Left lung (tissue), 14 donors: ENCODE results near the gene HNRNPH1. TPM values are rescaled to one million over a fixed set of nuclear protein-coding genes. Genes with fewer than 3 reads are reported as not detected.
"Not testable (repeated sequence)": the region's sequence is repeated elsewhere in the genome, so short reads cannot be mapped to it uniquely, and the experiment has no call there.

Source experiments
- ATAC-seq: fragments of 200-7000 bp; cut with Tn5 transposase; one replicate; pipeline ENCODE4 v1.9.1; 2020; ENCODE audit warnings: moderate library complexity
- DNase-seq, 4 donors: peaks; one replicate each; pipeline ENCODE4 v3.0.0-alpha.2; 2013 to 2020
- H3K27ac ChIP-seq, 2 donors: fragments of 200-600 bp; sonication (generic) in 1 of 2; one replicate each; pipeline versions ENCODE4 v1.5.0 to v1.8.0; 2020 to 2021
- H3K27me3 ChIP-seq, 2 donors: fragments of 200-600 bp; sonication (generic) in 1 of 2; one replicate each; pipeline versions ENCODE4 v1.5.0 to v1.8.0; 2020 to 2021
- H3K36me3 ChIP-seq, 2 donors: fragments of 200-600 bp; sonication (generic) in 1 of 2; one replicate each; pipeline versions ENCODE4 v1.5.0 to v1.8.0; 2020 to 2021
- H3K4me1 ChIP-seq, 2 donors: fragments of 200-600 bp; one replicate each; pipeline ENCODE4 v1.8.0; 2021
- H3K4me3 ChIP-seq, 2 donors: fragments of 200-600 bp; sonication (generic) in 1 of 2; one replicate each; pipeline versions ENCODE4 v1.5.0 to v1.8.0; 2020 to 2021; ENCODE audit warnings: mild to moderate bottlenecking in 1 of 2
- H3K9me3 ChIP-seq, 2 donors: fragments of 200-600 bp; sonication (generic) in 1 of 2; one replicate each; pipeline versions ENCODE4 v1.5.0 to v1.8.0; 2020 to 2021
- intact Hi-C, 2 donors: fragments of 100-400 bp; cut with DNase I; formaldehyde crosslinking; loops; one replicate each; pipeline versions ENCODE4 v1.11.2 to v1.14.2; 2022
- long read RNA-seq, 12 donors: library from polyadenylated mRNA in 2 of 12; unstranded in 2 of 12; transcript quantifications; one replicate each; pipeline ENCODE4 v2.0.0 and lab custom pipeline, GENCODE V29; 2019 to 2026
- polyA plus RNA-seq, 6 donors: library from polyadenylated mRNA; unstranded; fragments of 120-200 nt; gene quantifications; one replicate each; pipeline ENCODE4 v1.2.1, GENCODE V29; 2013; ENCODE audit not compliant: insufficient read length in 6 of 6
- total RNA-seq, 2 donors: library from RNA; stranded (reverse); fragmentation: NEBNext Ultra II Directional; extraction: Animal tissue kit (Norgen Biotek cat#: 25700); gene quantifications; one replicate each; pipeline ENCODE4 v1.2.1, GENCODE V29; 2021
- TF ChIP-seq, protein P1 (sequence below), 2 donors: fragments of 200-600 bp; sonication (generic) in 1 of 2; IDR thresholded peaks; one replicate each; pipeline versions ENCODE4 v1.5.0 to v1.8.0; 2021; ENCODE audit warnings: antibody characterized with exemption in 2 of 2
- donor health status: DM: no; HTN: yes; CAD: no.
- donor health status: DM: no; HTN: no; CAD: no.

HNRNPH1 gene, protein sequence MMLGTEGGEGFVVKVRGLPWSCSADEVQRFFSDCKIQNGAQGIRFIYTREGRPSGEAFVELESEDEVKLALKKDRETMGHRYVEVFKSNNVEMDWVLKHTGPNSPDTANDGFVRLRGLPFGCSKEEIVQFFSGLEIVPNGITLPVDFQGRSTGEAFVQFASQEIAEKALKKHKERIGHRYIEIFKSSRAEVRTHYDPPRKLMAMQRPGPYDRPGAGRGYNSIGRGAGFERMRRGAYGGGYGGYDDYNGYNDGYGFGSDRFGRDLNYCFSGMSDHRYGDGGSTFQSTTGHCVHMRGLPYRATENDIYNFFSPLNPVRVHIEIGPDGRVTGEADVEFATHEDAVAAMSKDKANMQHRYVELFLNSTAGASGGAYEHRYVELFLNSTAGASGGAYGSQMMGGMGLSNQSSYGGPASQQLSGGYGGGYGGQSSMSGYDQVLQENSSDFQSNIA
- total RNA-seq (100 to 1,000 TPM; 404 to 490 TPM), polyA plus RNA-seq (1,000 to 10,000 TPM; 1,508 to 2,002 (median 1,795) TPM)
- long read RNA-seq, donor 1, full-length matches to known transcripts, result 79 of 1,285 reads
- long read RNA-seq, donor 1, partial matches to known transcripts, result 1,113 of 1,285 reads
- long read RNA-seq, donor 1, other reads (novel, unspliced or antisense), result 93 of 1,285 reads
- long read RNA-seq, donor 2, full-length matches to known transcripts, result 54 of 224 reads
- long read RNA-seq, donor 2, partial matches to known transcripts, result 170 of 224 reads
- long read RNA-seq, donor 2, other reads (novel, unspliced or antisense), result 0 of 224 reads
- long read RNA-seq, donor 3, full-length matches to known transcripts, result 40 of 89 reads
- long read RNA-seq, donor 3, partial matches to known transcripts, result 49 of 89 reads
- long read RNA-seq, donor 3, other reads (novel, unspliced or antisense), result 0 of 89 reads
- long read RNA-seq, donor 4, transcript HNRNPH1-203 (14 exons, 2,279 nt), result minor isoform, 10 of 55 reads
- long read RNA-seq, donor 4, transcript HNRNPH1-204 (14 exons, 2,248 nt), result major isoform, 12 of 55 reads
- long read RNA-seq, donor 4, partial matches to known transcripts, result 6 of 55 reads
- long read RNA-seq, donor 4, other reads (novel, unspliced or antisense), result 25 of 55 reads
- long read RNA-seq, donor 5, full-length matches to known transcripts, result 57 of 135 reads
- long read RNA-seq, donor 5, partial matches to known transcripts, result 78 of 135 reads
- long read RNA-seq, donor 5, other reads (novel, unspliced or antisense), result 0 of 135 reads
- long read RNA-seq, donor 6, full-length matches to known transcripts, result 42 of 113 reads
- long read RNA-seq, donor 6, partial matches to known transcripts, result 71 of 113 reads
- long read RNA-seq, donor 6, other reads (novel, unspliced or antisense), result 0 of 113 reads
- long read RNA-seq, donor 7, full-length matches to known transcripts, result 22 of 46 reads
- long read RNA-seq, donor 7, partial matches to known transcripts, result 24 of 46 reads
- long read RNA-seq, donor 7, other reads (novel, unspliced or antisense), result 0 of 46 reads
- long read RNA-seq, donor 8, full-length matches to known transcripts, result 61 of 120 reads
- long read RNA-seq, donor 8, partial matches to known transcripts, result 59 of 120 reads
- long read RNA-seq, donor 8, other reads (novel, unspliced or antisense), result 0 of 120 reads
- long read RNA-seq, donor 9, result 0 reads
- long read RNA-seq, donor 10, partial matches to known transcripts, result 2 of 5 reads
- long read RNA-seq, donor 10, other reads (novel, unspliced or antisense), result 2 of 5 reads
- long read RNA-seq, donor 11, full-length matches to known transcripts, result 35 of 95 reads
- long read RNA-seq, donor 11, partial matches to known transcripts, result 60 of 95 reads
- long read RNA-seq, donor 11, other reads (novel, unspliced or antisense), result 0 of 95 reads
- long read RNA-seq, donor 12, full-length matches to known transcripts, result 66 of 150 reads
- long read RNA-seq, donor 12, partial matches to known transcripts, result 84 of 150 reads
- long read RNA-seq, donor 12, other reads (novel, unspliced or antisense), result 0 of 150 reads

DNA sequence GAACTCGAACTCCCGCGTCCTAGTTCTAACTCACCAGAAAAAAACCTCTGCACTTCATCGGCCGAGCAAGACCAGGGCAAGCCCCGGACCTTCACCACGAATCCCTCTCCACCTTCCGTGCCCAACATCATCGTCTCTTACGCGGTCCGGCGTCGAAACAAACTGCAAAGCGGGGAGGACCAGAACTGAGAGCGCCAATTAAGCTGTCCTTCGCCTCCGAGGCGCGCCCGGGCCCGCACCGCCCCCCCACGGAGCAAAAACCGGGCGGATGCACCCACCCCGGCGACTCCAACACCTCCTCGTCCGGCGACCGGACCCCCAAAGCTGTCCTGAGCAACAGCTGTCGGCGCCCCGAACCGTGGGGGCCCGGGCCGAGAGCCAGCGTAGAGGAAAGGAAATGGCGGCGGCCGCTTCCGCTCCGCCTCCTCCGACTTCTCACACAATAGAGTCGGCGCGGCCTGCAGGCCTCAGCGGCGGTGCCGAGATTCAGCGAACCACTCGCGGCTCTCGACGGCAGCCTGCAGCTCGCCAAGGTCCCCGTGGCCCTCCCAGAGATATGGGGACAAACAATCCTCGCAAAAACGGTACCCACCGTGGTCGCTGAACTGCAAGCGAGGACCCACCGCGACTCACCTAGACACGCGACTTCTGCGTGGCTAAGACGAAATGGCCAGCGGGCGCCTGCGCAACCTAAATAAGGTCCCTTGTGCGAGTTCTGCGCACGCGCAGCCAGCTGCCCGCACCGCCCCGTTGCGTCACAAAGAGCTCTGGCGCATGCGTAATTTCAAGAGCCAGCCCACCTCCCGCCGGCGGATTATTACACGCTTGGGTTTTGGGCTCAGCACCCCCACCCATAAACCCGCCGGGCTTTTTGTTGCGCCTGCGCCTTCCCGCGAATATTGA lies at the start of gene HNRNPH1:
HNRNPH1 (minus strand) TSS at position 669 of the 903 bp plus-strand sequence; CDS start at position 131, 538 bp downstream.
- no peaks in the 10 kb centered on the region for H3K9me3 ChIP-seq
- H3K27me3 ChIP-seq, result no peaks in the 10 kb centered on the region
- intact Hi-C loops, result no loop called here
- H3K4me1 ChIP-seq, result peaks cover 26 to 48% of the 10 kb centered on the region in 2 donors
- DNase-seq (peak; percentile 98 to 100 (median 98)), ATAC-seq (peak; percentile 88)
- peak within 1 kb of the TSS; percentile 99 to 100 for H3K27ac ChIP-seq
- peaks cover 0 to 36% of the 10 kb centered on the region in 2 donors for H3K36me3 ChIP-seq
- peak within 1 kb of the TSS; percentile 86 to 96 for H3K4me3 ChIP-seq
- TF ChIP-seq, protein P1, sequence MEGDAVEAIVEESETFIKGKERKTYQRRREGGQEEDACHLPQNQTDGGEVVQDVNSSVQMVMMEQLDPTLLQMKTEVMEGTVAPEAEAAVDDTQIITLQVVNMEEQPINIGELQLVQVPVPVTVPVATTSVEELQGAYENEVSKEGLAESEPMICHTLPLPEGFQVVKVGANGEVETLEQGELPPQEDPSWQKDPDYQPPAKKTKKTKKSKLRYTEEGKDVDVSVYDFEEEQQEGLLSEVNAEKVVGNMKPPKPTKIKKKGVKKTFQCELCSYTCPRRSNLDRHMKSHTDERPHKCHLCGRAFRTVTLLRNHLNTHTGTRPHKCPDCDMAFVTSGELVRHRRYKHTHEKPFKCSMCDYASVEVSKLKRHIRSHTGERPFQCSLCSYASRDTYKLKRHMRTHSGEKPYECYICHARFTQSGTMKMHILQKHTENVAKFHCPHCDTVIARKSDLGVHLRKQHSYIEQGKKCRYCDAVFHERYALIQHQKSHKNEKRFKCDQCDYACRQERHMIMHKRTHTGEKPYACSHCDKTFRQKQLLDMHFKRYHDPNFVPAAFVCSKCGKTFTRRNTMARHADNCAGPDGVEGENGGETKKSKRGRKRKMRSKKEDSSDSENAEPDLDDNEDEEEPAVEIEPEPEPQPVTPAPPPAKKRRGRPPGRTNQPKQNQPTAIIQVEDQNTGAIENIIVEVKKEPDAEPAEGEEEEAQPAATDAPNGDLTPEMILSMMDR (IDR thresholded peaks at IDR 0.05), result peak; percentile 2 to 32

DNA sequence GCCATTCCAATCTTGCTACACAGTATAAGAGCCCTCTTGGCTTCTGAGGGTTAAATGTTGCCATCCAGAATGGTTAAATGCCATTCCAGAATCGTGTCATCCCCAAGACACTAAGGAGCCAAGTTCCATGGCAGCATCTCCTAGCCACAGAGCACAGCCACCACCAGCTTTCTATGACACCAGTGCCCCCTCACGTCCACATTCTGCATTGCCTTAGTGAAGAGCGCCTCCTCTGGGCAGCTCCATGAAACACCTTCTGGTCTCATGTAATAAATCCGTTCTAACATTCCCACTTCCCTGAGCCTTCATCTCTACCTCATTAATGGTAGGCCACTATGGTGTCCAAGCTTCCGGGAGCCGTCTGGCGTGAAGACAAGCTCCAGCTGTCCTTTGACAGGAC lies 44.9 kb upstream of the HNRNPH1 start:
- peak in 1 of 4 donors; percentile 32 for DNase-seq

DNA sequence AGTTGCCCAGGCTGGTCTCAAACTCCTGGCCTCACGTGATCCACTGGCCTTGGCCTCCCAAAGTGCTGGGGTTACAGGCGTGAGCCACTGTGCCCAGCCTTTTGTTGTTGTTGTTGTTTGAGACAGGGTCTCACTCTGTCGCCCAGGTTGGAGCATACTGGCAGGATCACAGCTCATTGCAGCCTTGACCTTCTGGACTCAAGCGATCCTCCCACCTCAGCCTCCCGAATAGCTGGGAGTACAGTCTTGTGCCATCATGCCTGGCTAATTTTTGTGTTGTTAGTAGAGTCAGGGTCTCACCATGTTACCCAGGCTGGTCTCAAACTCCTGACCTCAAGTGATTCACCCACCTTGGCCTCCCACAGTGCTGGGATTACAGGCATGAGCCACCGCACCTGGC lies 38.2 kb upstream of the HNRNPH1 start:
- H3K27me3 ChIP-seq, H3K4me3 ChIP-seq, intact Hi-C loops, DNase-seq, ATAC-seq, H3K27ac ChIP-seq, H3K9me3 ChIP-seq: not testable (repeated sequence)
- Histone ChIP-seq H3K4me1 (peaks cover 0 to 16% of the 10 kb centered on the region in 2 donors), H3K36me3 (peaks cover 0 to 43% of the 10 kb centered on the region in 2 donors)

More for the DNA sequence above, 44.9 kb upstream of the HNRNPH1 start:
- TF ChIP-seq, protein P1 (IDR thresholded peaks at IDR 0.05), result peak; percentile 42 to 47
- Histone ChIP-seq H3K4me1 (no peaks in the 10 kb centered on the region), H3K27me3 (no peaks in the 10 kb centered on the region), H3K27ac (no peak overlapping the region), H3K9me3 (no peaks in the 10 kb centered on the region), H3K36me3 (peaks cover 0 to 31% of the 10 kb centered on the region in 2 donors), H3K4me3 (no peak overlapping the region)
- ATAC-seq, result peak; percentile 79
- intact Hi-C loops, result no loop called here

DNA sequence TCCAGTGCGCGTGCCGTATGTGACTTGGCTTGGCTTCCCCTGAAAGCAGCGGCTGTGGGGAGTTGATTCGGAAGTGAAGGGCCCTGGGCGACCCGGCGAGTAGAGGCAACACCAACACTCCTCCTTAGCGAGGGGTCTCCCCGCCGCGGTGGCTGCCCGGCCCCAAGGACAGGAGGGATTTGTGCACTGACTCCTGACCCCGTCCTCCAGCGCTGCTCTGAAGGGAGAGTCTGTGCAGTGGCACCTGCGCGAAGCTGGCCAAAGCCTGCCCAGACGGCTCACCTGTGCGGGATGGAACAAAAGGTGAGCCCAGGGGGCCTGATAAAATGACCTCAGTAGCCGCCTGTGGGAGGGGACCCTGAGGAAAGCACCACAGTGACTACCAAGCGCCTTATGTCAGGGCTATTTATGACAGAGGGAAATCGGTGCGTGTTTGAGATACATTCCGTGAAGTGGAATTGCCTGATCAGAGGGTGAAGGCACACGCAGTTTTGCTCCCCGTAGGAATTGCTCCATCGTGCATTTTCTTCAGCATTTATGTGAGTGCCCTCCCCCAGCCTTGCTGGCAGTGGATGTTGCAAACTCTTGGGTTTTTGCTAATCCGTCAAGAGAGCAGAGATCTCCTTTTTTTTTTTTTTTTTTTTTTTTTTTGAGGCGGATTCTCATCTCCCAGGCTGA lies 34.8 kb upstream of the HNRNPH1 start:
- Histone ChIP-seq H3K4me1 (peaks cover 0 to 16% of the 10 kb centered on the region in 2 donors), H3K27ac (peak overlapping the region in 1 of 2 donors; percentile 45), H3K36me3 (peaks cover 0 to 12% of the 10 kb centered on the region in 2 donors), H3K4me3 (peak overlapping the region; percentile 33 to 52)
- ATAC-seq (peak; percentile 67), DNase-seq (peak in 2 of 4 donors; percentile 20 to 22)
- H3K9me3 ChIP-seq, H3K27me3 ChIP-seq, intact Hi-C loops: not testable (repeated sequence)
